Stimulated activated CD8-positive, alpha-beta memory T cell treated with anti-CD3 and anti-CD28 coated beads, Interleukin-4, amount 100 ng/mL, for 1 hour (primary cell): ENCODE results near the gene TRPM8.

Source experiments
- DNase-seq, 2 donors: peaks; one replicate each; pipeline ENCODE4 v3.0.0-alpha.2; 2020; ENCODE audit warnings: low read depth in 2 of 2, low spot score in 1 of 2

Gene TRPM8

DNA sequence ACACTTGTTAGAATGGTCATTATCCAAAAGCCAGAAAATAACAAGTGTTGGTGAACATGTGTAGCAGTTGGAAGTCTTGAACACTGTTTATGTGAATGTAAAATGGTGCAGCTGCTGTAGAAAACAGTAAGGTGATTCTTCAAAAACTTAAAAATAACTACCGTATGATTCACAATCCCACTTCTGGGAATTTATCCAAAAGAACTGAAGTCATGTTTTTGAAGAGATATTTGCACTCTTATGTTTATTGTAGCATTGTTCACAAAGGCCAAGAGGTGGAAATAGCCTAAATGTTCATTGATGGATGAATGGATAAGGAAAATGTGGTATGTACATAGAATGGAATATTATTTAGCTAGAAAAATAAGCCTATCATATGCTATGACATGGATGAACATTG, 127.0 kb downstream of the TRPM8 start:
- DNase-seq: no peak

DNA sequence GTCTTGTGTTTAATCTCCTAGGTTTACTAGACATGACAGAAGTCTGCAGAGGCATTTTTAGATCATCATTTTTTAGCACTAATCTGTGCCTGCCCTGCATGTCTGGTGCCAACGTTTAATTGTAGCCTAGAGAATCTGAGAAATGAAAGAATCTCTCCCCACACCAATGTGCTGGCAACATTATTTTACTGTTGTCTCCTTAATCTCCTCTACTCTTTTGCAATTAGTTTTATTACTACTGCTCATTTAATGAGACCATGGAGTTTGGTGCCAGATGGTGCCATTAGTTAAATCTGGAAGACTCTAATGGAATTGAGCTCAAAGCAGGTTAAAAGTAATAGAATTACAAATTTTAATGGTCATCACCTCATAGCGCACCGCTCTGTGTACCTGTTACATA, 129.3 kb downstream of the TRPM8 start:
- DNase-seq: no peak

DNA sequence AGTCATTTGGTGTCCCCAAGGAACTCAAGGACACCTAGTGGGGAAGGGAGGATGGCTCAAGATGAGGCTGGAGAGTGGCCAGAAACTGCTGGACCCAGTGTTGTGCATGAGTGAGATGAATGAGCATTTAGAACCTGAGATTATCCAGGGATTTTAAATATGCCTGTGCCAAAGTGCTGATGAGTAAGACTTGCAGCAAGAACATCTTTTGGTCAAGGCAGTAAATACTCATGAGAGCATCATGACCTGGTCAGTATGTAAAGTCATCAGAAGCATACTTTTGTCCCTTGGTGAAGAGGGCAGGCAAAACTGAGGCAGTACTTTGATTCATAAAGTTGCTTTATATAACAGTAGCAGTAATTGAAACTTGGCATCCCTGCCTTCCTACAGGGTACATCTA, 130.2 kb downstream of the TRPM8 start:
- DNase-seq: no peak

DNA sequence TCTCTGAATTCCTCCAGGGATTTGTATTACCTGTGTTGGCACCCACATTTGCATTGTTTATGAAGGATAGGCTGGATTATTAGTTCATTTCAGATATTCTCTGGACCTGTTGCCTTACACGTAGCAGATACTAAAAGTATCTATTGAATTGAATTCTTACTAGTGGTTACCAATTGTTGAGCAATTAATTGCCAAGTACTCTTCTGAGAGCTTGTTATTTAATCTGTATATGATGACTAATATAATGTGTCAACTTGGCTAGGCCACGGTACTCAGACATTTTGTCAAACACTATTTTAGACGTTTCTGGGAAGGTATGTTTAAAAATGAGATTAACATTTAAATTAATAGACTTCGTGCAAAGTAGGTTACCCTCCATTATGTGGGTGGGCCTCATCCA, 130.9 kb downstream of the TRPM8 start:
- DNase-seq: no peak

DNA sequence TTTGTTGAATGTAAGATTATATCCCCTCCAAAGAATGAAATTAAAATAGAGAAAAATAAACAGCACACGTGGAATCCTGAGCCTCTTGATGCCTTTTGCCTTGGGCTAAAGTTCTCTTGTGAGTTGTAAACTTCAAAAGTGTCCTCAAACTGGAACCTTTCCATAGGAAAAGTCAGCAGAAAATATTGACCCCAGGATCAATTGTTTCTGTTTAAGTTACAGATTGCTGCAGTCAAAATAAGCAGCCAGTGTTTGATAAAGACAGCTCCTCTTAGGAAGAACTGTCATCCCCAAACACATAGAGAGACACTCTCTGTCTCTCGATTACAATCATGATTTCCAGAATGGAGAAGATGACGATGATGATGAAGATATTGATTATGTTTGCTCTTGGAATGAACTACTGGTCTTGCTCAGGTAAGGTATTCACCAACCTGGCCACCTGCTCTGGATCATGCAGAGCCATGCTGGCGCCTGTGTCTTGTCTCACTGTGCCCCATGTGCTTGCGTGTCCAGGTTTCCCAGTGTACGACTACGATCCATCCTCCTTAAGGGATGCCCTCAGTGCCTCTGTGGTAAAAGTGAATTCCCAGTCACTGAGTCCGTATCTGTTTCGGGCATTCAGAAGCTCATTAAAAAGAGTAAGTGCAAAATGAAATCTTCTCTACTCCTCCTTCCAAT, 133.4 kb downstream of the TRPM8 start, which contains the start of gene SPP2:
SPP2 (plus strand) TSS at position 248 of the 681 bp plus-strand sequence; CDS start at position 333, 85 bp downstream.
- DNase-seq: no peak

- no peak for DNase-seq
Observed at GRCh38 chr2:234051374-234052070, 134.3 kb downstream of the TRPM8 start.

DNA sequence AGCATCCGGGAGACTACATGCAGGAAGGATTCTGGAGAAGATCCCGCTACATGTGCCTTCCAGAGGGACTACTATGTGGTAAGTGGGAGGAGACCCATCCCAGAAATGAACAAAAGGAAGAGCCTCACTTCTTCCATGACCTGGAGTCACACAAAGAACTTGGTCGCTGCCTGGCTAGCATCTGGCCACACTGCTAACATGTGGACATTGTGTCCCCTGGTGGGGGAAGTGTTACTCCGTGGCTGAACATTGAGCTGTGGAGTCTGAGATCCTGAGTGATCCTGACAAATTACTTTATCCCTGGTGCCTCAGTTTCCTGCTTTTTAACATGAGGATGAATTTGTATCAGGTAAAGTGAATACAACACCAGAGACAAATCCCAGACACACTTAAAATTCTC, 141.7 kb downstream of the TRPM8 start:
- DNase-seq: no peak

GRCh38 chr2:234060236-234060635, 143.1 kb downstream of the TRPM8 start:
- DNase-seq: no peak

DNA sequence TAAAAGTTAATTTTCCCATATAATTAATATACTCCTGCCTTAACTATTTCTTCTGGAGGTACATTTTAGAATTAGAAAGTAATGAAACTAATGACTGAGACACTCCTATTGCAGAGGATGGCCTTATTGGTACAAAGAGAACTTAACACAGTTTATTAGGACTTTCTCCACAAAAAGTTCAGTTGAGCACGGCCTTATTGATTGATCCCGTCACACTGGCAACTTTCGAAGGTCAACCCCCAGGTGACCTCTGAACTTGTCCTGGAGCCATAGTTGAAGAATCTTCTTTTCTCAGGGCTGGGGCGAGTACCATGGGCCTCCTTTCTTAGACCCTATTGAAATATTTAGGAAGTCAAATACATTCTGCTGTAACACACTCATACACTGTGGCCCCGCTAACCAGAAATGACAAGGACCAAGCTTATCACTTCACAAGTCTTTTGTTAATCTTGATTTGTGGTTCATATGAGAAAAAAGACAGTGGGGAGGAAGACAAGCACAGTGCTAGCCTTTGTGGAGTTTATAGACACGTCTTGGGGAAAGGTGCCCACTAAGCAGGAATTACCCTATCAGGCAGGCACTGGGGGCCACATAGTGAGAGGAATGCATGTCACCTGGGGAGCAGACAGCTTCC, 144.6 kb downstream of the TRPM8 start:
- DNase-seq: no peak

DNA sequence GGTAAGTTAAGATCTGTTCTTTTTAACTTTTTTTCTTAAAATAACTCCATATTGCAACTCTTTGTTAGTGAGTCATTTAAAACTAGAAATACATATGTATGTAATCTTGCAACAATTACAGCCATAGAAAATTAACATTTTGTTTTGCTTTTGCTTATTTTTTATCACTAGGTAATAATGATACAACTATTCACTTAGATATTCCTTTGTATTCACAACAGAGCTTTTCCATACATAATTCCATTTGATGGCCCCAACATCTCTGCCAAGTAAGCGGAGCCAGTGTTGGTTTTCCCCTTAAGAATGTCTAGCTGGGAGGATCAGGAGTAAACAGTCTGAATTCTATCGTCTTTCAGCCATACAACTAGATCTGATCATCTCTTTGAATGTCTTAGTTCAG, 149.4 kb downstream of the TRPM8 start:
- DNase-seq: no peak
